A549 (cell line): ENCODE data around the gene LIMS1.
"Not testable (repeated sequence)": the region's sequence is repeated elsewhere in the genome, so short reads cannot be mapped to it uniquely, and the experiment has no call there.

Experiments used
- BHLHE40 ChIP-seq: IDR thresholded peaks from 2 replicates; pipeline ENCODE4 v1.6.1; 2012; ENCODE audit warnings: low read depth, low read length, inconsistent platforms
- JUNB ChIP-seq: fragments of >200 bp; sonication (Bioruptor Twin); formaldehyde crosslinking; IDR thresholded peaks from 2 replicates; pipeline ENCODE4 v1.6.1; 2016
- KDM5A ChIP-seq: fragments of 200-600 bp; sonication (generic); IDR thresholded peaks from 2 replicates; pipeline ENCODE4 v1.6.1; 2016; ENCODE audit warnings: antibody characterized with exemption, mild to moderate bottlenecking
- MAX ChIP-seq: IDR thresholded peaks from 2 replicates; pipeline ENCODE4 v1.6.1; 2012
- PHF8 ChIP-seq: fragments of 200-600 bp; sonication (generic); IDR thresholded peaks from 2 replicates; pipeline ENCODE4 v1.6.1; 2016; ENCODE audit warnings: low read depth, mild to moderate bottlenecking, antibody characterized with exemption, moderate library complexity, borderline replicate concordance
- POLR2A ChIP-seq: IDR thresholded peaks from 2 replicates; pipeline ENCODE4 v1.6.1; 2012; ENCODE audit warnings: mild to moderate bottlenecking, low read length
- POLR2AphosphoS2 ChIP-seq: conservative IDR thresholded peaks from 2 replicates; pipeline ENCODE4 v1.6.1; 2012; ENCODE audit warnings: low read length, improper control_type of control experiment, inconsistent platforms
- ZFP36 ChIP-seq: fragments of 450-650 bp; IDR thresholded peaks from 2 replicates; pipeline ENCODE4 v1.6.1; 2014; ENCODE audit warnings: borderline replicate concordance; ENCODE audit not compliant: partially characterized antibody
- TF ChIP-seq, protein P1 (sequence below): fragments of 200-600 bp; sonication (generic); IDR thresholded peaks from 2 replicates; pipeline ENCODE4 v1.6.1; 2016; ENCODE audit warnings: antibody characterized with exemption, mild to moderate bottlenecking, moderate library complexity
- TF ChIP-seq, protein P2 (sequence below): fragments of >200 bp; sonication (Bioruptor Twin); formaldehyde crosslinking; IDR thresholded peaks from 3 replicates; pipeline ENCODE4 v1.5.1; 2016

- TF ChIP-seq MAX, JUNB, ZFP36, POLR2A, BHLHE40, KDM5A, PHF8, POLR2AphosphoS2: not testable (repeated sequence)
- TF ChIP-seq, protein P1, sequence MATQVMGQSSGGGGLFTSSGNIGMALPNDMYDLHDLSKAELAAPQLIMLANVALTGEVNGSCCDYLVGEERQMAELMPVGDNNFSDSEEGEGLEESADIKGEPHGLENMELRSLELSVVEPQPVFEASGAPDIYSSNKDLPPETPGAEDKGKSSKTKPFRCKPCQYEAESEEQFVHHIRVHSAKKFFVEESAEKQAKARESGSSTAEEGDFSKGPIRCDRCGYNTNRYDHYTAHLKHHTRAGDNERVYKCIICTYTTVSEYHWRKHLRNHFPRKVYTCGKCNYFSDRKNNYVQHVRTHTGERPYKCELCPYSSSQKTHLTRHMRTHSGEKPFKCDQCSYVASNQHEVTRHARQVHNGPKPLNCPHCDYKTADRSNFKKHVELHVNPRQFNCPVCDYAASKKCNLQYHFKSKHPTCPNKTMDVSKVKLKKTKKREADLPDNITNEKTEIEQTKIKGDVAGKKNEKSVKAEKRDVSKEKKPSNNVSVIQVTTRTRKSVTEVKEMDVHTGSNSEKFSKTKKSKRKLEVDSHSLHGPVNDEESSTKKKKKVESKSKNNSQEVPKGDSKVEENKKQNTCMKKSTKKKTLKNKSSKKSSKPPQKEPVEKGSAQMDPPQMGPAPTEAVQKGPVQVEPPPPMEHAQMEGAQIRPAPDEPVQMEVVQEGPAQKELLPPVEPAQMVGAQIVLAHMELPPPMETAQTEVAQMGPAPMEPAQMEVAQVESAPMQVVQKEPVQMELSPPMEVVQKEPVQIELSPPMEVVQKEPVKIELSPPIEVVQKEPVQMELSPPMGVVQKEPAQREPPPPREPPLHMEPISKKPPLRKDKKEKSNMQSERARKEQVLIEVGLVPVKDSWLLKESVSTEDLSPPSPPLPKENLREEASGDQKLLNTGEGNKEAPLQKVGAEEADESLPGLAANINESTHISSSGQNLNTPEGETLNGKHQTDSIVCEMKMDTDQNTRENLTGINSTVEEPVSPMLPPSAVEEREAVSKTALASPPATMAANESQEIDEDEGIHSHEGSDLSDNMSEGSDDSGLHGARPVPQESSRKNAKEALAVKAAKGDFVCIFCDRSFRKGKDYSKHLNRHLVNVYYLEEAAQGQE: not testable (repeated sequence)
- TF ChIP-seq, protein P2, sequence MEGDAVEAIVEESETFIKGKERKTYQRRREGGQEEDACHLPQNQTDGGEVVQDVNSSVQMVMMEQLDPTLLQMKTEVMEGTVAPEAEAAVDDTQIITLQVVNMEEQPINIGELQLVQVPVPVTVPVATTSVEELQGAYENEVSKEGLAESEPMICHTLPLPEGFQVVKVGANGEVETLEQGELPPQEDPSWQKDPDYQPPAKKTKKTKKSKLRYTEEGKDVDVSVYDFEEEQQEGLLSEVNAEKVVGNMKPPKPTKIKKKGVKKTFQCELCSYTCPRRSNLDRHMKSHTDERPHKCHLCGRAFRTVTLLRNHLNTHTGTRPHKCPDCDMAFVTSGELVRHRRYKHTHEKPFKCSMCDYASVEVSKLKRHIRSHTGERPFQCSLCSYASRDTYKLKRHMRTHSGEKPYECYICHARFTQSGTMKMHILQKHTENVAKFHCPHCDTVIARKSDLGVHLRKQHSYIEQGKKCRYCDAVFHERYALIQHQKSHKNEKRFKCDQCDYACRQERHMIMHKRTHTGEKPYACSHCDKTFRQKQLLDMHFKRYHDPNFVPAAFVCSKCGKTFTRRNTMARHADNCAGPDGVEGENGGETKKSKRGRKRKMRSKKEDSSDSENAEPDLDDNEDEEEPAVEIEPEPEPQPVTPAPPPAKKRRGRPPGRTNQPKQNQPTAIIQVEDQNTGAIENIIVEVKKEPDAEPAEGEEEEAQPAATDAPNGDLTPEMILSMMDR: not testable (repeated sequence)
Observed at GRCh38 chr2:108525258-108525657, 9.0 kb upstream of the LIMS1 start.
